Mucosa of rectum (tissue), 2 donors: ENCODE measurements around the gene MLLT1.

Experiments
- H3K27ac ChIP-seq, 2 donors: one replicate each; pipeline ENCODE4 v1.7.0; 2013; ENCODE audit warnings: inconsistent platforms in 2 of 2, low read depth in 2 of 2, low read length in 2 of 2
- H3K27me3 ChIP-seq, 2 donors: one replicate each; pipeline ENCODE4 v1.7.0; 2013; ENCODE audit warnings: low read length in 2 of 2; ENCODE audit not compliant: control insufficient read depth in 2 of 2, insufficient read depth in 2 of 2
- H3K36me3 ChIP-seq, 2 donors: one replicate each; pipeline ENCODE4 v1.7.0; 2013; ENCODE audit warnings: low read length in 2 of 2; ENCODE audit not compliant: control insufficient read depth in 2 of 2, insufficient read depth in 2 of 2
- H3K4me1 ChIP-seq, 2 donors: one replicate each; pipeline ENCODE4 v1.7.0; 2013; ENCODE audit warnings: low read length in 2 of 2, mild to moderate bottlenecking in 1 of 2; ENCODE audit not compliant: control insufficient read depth in 2 of 2, insufficient read depth in 2 of 2
- H3K4me3 ChIP-seq, 2 donors: one replicate each; pipeline ENCODE4 v1.7.0; 2013; ENCODE audit warnings: low read length in 2 of 2
- H3K9ac ChIP-seq, 2 donors: one replicate each; pipeline ENCODE4 v1.7.0; 2013; ENCODE audit warnings: low read length in 2 of 2, low read depth in 1 of 2, mild to moderate bottlenecking in 1 of 2
- H3K9me3 ChIP-seq, 2 donors: one replicate each; pipeline ENCODE4 v1.7.0; 2013; ENCODE audit warnings: low read length in 2 of 2; ENCODE audit not compliant: control insufficient read depth in 2 of 2
- donor health status: healthy.
- donor health status: Normal muscosa, but diverticular disease.

MLLT1 gene

GRCh38 chr19:6229951-6230712 lies 49.6 kb downstream of the MLLT1 start:
- Histone ChIP-seq H3K4me3 (no peak overlapping the region), H3K4me1 (peaks cover 9 to 11% of the 10 kb centered on the region in 2 donors), H3K9me3 (no peaks in the 10 kb centered on the region), H3K27me3 (no peaks in the 10 kb centered on the region), H3K36me3 (peaks cover 14 to 16% of the 10 kb centered on the region in 2 donors), H3K9ac (no peak overlapping the region), H3K27ac (no peak overlapping the region)

- Histone ChIP-seq H3K27ac (no peak overlapping the region), H3K4me1 (peaks cover 5 to 11% of the 10 kb centered on the region in 2 donors), H3K9me3 (no peaks in the 10 kb centered on the region), H3K9ac (no peak overlapping the region), H3K4me3 (no peak overlapping the region), H3K27me3 (no peaks in the 10 kb centered on the region), H3K36me3 (peaks cover 14 to 16% of the 10 kb centered on the region in 2 donors)
These were observed 50.4 kb downstream of the MLLT1 start for GRCh38 chr19:6229216-6229913.

DNA sequence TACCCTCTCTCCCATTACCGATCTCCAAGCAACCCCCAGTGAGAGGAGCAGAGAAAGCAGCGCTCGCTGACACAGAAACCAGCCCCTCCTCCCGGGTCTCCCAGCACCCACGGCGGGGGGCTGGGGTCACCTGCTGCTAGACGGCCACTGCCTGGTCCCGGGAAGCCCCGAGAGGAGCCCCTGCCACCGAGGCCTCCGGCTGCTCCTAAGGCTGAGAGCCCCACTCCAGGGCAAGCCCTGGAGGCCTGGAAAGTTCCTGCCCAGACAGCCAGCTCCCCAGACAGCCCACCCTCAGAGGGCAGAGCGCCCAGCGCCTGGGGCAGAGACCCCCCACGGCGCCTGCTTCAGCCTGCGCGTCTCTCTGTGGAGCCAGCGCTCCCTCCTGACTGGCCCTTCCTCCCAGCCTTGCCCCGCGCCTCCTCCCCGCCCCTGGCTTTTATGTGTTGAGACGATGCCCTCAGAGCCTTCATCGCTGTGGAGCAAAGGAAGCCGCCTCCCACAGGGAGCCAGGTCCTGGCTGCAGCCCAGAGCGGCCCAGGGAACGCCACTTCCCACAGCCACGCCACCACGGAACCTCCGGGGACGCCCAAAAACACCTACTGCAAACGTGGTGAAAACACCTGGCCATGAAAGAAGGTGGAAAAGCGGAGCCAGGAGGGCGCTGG lies 51.1 kb downstream of the MLLT1 start:
- Histone ChIP-seq H3K9ac (no peak overlapping the region), H3K27ac (no peak overlapping the region), H3K4me3 (no peak overlapping the region), H3K4me1 (peaks cover 0 to 10% of the 10 kb centered on the region in 2 donors), H3K36me3 (peaks cover 14 to 16% of the 10 kb centered on the region in 2 donors), H3K9me3 (no peaks in the 10 kb centered on the region), H3K27me3 (no peaks in the 10 kb centered on the region)

DNA sequence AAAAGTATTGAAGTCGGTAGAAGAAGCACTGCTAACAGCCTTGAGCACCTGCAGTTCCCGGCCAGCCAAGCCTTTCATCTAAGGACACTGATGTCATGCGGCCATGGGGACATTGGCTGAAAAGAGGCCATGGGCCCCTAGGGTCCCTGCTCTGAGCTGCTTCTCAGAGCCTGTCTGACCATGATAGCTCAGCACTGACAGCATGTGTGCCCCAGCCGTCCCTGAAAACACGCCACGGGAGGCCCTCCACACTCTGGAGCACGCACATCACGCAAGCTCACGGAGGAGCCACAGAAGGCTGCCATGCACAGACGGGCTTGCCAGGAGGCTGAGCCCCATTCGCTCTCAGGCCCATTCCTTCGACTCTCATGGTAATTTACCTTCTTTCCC lies 51.8 kb downstream of the MLLT1 start:
- H3K36me3 ChIP-seq: peaks cover 14 to 16% of the 10 kb centered on the region in 2 donors
- no peaks in the 10 kb centered on the region for H3K9me3 ChIP-seq
- H3K27ac ChIP-seq: no peak overlapping the region
- no peaks in the 10 kb centered on the region for H3K27me3 ChIP-seq
- peaks cover 0 to 3% of the 10 kb centered on the region in 2 donors for H3K4me1 ChIP-seq
- H3K4me3 ChIP-seq: no peak overlapping the region
- no peak overlapping the region for H3K9ac ChIP-seq

GRCh38 chr19:6227156-6227935 lies 52.4 kb downstream of the MLLT1 start:
- no peaks in the 10 kb centered on the region for H3K4me1 ChIP-seq
- H3K4me3 ChIP-seq: no peak overlapping the region
- H3K9ac ChIP-seq: no peak overlapping the region
- no peak overlapping the region for H3K27ac ChIP-seq
- no peaks in the 10 kb centered on the region for H3K9me3 ChIP-seq
- peaks cover 14 to 16% of the 10 kb centered on the region in 2 donors for H3K36me3 ChIP-seq
- no peaks in the 10 kb centered on the region for H3K27me3 ChIP-seq

GRCh38 chr19:6226444-6227155 lies 53.2 kb downstream of the MLLT1 start:
- H3K27ac ChIP-seq: no peak overlapping the region
- peaks cover 14 to 16% of the 10 kb centered on the region in 2 donors for H3K36me3 ChIP-seq
- no peak overlapping the region for H3K4me3 ChIP-seq
- no peak overlapping the region for H3K9ac ChIP-seq
- no peaks in the 10 kb centered on the region for H3K27me3 ChIP-seq
- no peaks in the 10 kb centered on the region for H3K4me1 ChIP-seq
- no peaks in the 10 kb centered on the region for H3K9me3 ChIP-seq

- peaks cover 14 to 19% of the 10 kb centered on the region in 2 donors for H3K36me3 ChIP-seq
- no peaks in the 10 kb centered on the region for H3K27me3 ChIP-seq
- no peak overlapping the region for H3K27ac ChIP-seq
- H3K4me3 ChIP-seq: no peak overlapping the region
- H3K9me3 ChIP-seq: no peaks in the 10 kb centered on the region
- H3K9ac ChIP-seq: no peak overlapping the region
- no peaks in the 10 kb centered on the region for H3K4me1 ChIP-seq
These were observed 53.8 kb downstream of the MLLT1 start for GRCh38 chr19:6226012-6226411.

DNA sequence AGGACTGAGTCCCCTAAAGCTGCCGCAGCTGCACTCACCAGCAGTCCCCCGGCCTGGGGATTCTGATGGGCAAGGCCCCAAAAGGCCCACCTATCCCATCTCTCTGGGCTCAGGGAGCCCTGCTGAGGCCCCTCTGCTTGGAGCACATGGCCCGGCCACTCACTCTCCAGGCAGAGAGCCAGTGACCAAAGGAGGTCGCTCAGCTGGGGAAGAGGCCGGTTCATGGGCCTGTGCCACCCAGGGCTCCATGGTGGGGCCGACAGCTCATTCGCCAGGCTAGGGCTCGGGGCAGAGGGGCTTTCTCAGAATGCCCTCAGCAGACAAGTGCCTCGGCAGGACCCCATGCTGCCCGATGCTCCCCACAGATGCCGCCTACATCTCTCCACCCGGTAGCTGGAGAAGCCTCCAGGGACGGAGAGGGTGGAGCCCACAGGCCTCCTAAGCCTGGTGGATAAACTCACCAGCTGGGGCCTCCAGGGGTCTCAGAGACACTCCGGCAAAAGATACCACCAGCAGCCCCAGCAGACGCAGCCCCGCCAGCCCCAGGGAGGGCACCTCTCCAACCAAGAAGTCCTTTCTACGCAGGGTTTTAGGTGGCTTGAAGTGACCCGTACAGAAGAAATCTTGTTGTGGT lies 54.4 kb downstream of the MLLT1 start:
- no peaks in the 10 kb centered on the region for H3K27me3 ChIP-seq
- no peak overlapping the region for H3K9ac ChIP-seq
- no peaks in the 10 kb centered on the region for H3K4me1 ChIP-seq
- peaks cover 14 to 19% of the 10 kb centered on the region in 2 donors for H3K36me3 ChIP-seq
- H3K27ac ChIP-seq: no peak overlapping the region
- H3K4me3 ChIP-seq: no peak overlapping the region
- no peaks in the 10 kb centered on the region for H3K9me3 ChIP-seq

GRCh38 chr19:6224308-6224675 lies 55.5 kb downstream of the MLLT1 start:
- Histone ChIP-seq H3K4me1 (peaks cover 0 to 3% of the 10 kb centered on the region in 2 donors), H3K27me3 (no peaks in the 10 kb centered on the region), H3K27ac (no peak overlapping the region), H3K4me3 (no peak overlapping the region), H3K9ac (no peak overlapping the region), H3K9me3 (no peaks in the 10 kb centered on the region), H3K36me3 (peaks cover 10 to 11% of the 10 kb centered on the region in 2 donors)
